Fibroblast of villous mesenchyme (primary cell): ENCODE results near the gene TAC4. TPM values are rescaled to one million over a fixed set of nuclear protein-coding genes. Genes with fewer than 3 reads are reported as not detected.

Experiments used
- DNase-seq: peaks from one replicate; pipeline ENCODE4 v3.0.0-alpha.2; 2010; ENCODE audit warnings: low read depth
- H3K4me3 ChIP-seq: 2 replicates; pipeline ENCODE4 v1.5.1; 2011; ENCODE audit warnings: low read depth, mild to moderate bottlenecking, low read length
- CTCF ChIP-seq: IDR thresholded peaks from 2 replicates; pipeline ENCODE4 v1.5.1; 2012; ENCODE audit warnings: low read depth, mild to moderate bottlenecking, low read length; ENCODE audit not compliant: insufficient read depth
- total RNA-seq: library from RNA; depleted of rRNA; stranded (reverse); fragments of >200 nt; gene quantifications from 2 replicates; pipeline ENCODE4 v1.2.3, GENCODE V29; 2012

The TAC4 gene
- total RNA-seq, 1 donor, result not detected

- no peak overlapping the region for H3K4me3 ChIP-seq
- TF ChIP-seq CTCF, result no peak
- no peak for DNase-seq
Observed at GRCh38 chr17:49853470-49854015, 5.7 kb upstream of the TAC4 start.

- H3K4me3 ChIP-seq, result peak overlapping the region; percentile 69
- peak; percentile 71 for TF ChIP-seq CTCF
Observed at GRCh38 chr17:49851387-49852291, 3.8 kb upstream of the TAC4 start.

GRCh38 chr17:49850772-49851386 is 3.0 kb upstream of the TAC4 start:
- peak overlapping the region; percentile 69 for H3K4me3 ChIP-seq
- no peak for DNase-seq
- no peak for TF ChIP-seq CTCF

More at GRCh38 chr17:49851387-49852291, 3.8 kb upstream of the TAC4 start:
- DNase-seq, result peak; percentile 64

- no peak overlapping the region for H3K4me3 ChIP-seq
- TF ChIP-seq CTCF, result no peak
- DNase-seq, result no peak
Observed at GRCh38 chr17:49850218-49850610, 2.3 kb upstream of the TAC4 start.

GRCh38 chr17:49848739-49849138 is 870 bp upstream of the TAC4 start:
- TF ChIP-seq CTCF, result no peak
- DNase-seq, result no peak
- no peak overlapping the region for H3K4me3 ChIP-seq

GRCh38 chr17:49846938-49847712 is 744 bp downstream of the TAC4 start:
- H3K4me3 ChIP-seq, result no peak overlapping the region
- no peak for TF ChIP-seq CTCF
- DNase-seq, result no peak
